ENCODE data around the gene TRIP12.

TRIP12 gene

DNA sequence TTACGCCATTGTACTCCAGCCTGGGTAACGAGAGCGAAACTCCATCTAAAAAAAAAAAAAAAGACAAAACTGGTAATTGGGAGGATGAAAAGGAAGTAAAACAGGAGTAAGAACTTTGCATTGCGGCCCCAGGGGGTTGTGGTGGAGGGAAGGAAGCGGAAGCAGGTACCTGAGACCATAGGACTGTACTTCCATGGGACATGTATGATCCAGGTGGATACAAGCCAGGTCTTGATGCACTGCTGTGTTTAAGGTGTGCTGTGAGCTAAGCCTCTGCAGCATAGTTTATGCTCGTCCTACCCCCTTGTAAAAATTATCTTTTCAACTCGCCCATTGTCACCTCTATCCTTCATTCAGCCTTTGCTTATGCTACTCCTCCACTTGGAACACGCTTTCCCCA lies 24.2 kb upstream of the TRIP12 start:
- Histone ChIP-seq H2AFZ (ENCODE audit: low read depth, low read length) (no peak overlapping the region), H4K20me1 (ENCODE audit: insufficient read depth, low read length) (0 out of 2 replicates have a peak, but pooled peaks cover 3% of the 10 kb centered on the region), H3K27ac (ENCODE audit: low read length) (peak overlapping the region; percentile 8; the same call in 1 of the 2 replicates), H3K9ac (ENCODE audit: low read length) (peak overlapping the region; percentile 12; the same call in 1 of the 2 replicates), H3K36me3 (replicated peaks; ENCODE audit: low read depth, low read length) (no peaks in the 10 kb centered on the region), H3K4me3 (ENCODE audit: low read length) (peak overlapping the region; percentile 59), H3K9me3 (ENCODE audit: insufficient read depth, low read length) (no peaks in the 10 kb centered on the region), H3K27me3 (ENCODE audit: low read depth, low read length) (no peaks in the 10 kb centered on the region), H3K79me2 (ENCODE audit: low read length) (no peaks in the 10 kb centered on the region), H3K4me2 (ENCODE audit: low read length) (peak overlapping the region; percentile 55), H3K4me1 (ENCODE audit: low read length) (peaks cover 34% of the 10 kb centered on the region)
- TF ChIP-seq, protein P1, sequence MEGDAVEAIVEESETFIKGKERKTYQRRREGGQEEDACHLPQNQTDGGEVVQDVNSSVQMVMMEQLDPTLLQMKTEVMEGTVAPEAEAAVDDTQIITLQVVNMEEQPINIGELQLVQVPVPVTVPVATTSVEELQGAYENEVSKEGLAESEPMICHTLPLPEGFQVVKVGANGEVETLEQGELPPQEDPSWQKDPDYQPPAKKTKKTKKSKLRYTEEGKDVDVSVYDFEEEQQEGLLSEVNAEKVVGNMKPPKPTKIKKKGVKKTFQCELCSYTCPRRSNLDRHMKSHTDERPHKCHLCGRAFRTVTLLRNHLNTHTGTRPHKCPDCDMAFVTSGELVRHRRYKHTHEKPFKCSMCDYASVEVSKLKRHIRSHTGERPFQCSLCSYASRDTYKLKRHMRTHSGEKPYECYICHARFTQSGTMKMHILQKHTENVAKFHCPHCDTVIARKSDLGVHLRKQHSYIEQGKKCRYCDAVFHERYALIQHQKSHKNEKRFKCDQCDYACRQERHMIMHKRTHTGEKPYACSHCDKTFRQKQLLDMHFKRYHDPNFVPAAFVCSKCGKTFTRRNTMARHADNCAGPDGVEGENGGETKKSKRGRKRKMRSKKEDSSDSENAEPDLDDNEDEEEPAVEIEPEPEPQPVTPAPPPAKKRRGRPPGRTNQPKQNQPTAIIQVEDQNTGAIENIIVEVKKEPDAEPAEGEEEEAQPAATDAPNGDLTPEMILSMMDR (IDR thresholded peaks at IDR 0.05; ENCODE audit: low read depth, low read length): no peak
- TF ChIP-seq EZH2phosphoT487 (IDR thresholded peaks at IDR 0.05; ENCODE audit: low read depth): no peak

DNA sequence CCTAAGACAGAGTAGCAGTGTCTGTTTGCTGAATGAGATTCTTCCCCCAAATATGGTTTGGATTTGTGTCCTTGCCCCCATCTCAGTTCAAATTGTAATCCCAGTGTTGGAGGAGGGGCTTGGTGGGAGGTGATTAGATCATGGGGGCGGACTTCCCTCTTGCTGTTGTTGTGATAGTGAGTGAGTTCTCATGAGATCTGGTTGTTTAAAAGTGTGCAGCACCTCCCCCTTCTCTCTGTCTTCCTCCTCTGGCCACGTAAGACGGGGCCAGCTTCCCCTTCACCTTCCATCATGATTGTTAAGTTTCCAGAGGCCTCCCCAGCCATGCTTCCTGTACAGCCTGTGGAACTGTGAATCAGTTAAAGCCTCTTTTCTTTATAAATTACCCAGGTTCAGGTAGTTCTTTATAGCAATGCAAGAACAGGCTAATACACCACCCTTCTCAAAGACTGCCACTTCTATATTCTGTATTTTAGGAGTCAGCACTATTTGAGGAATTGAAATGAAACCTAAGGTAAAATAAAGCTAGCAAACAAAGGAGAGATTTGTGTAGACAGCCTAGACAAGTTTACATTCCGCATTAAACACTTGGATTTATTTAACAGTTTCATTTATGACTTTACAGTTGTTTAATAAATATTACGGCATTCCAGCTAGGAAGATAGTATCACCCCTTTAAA lies 22.1 kb upstream of the TRIP12 start:
- no peaks in the 10 kb centered on the region for H3K27me3 ChIP-seq (ENCODE audit: low read depth, low read length)
- 0 out of 2 replicates have a peak, but pooled peaks cover 3% of the 10 kb centered on the region for H4K20me1 ChIP-seq (ENCODE audit: insufficient read depth, low read length)
- no peak overlapping the region for H2AFZ ChIP-seq (ENCODE audit: low read depth, low read length)
- no peaks in the 10 kb centered on the region for H3K79me2 ChIP-seq (ENCODE audit: low read length)
- TF ChIP-seq EZH2phosphoT487 (IDR thresholded peaks at IDR 0.05; ENCODE audit: low read depth): no peak
- TF ChIP-seq, protein P1 (IDR thresholded peaks at IDR 0.05; ENCODE audit: low read depth, low read length): no peak
- H3K4me1 ChIP-seq (ENCODE audit: low read length): peaks cover 34% of the 10 kb centered on the region
- H3K27ac ChIP-seq (ENCODE audit: low read length): no peak overlapping the region
- no peak overlapping the region for H3K9ac ChIP-seq (ENCODE audit: low read length)
- no peak overlapping the region for H3K4me3 ChIP-seq (ENCODE audit: low read length)
- H3K4me2 ChIP-seq (ENCODE audit: low read length): no peak overlapping the region
- no peaks in the 10 kb centered on the region for H3K9me3 ChIP-seq (ENCODE audit: insufficient read depth, low read length)
- no peaks in the 10 kb centered on the region for H3K36me3 ChIP-seq (replicated peaks; ENCODE audit: low read depth, low read length)

DNA sequence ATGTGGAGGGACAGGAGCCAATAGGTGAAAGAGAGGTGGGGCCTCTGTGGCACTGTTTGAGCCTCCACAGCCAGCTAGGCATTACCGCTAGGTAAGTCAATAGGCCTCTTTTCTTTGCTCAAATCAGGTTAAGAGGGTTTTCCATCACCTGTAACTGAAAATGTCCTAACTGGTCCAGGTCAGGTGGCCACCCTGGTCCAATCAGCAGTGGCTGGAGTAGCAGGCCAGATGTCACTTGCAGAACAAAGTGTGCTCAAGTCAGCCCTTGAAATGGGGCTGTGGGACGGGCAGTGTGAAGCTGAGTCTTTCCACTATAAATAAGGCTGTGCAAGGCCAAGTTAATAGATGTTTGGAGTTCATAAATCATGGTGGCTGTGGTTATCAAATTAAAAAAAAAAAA lies 21.4 kb upstream of the TRIP12 start:
- H2AFZ ChIP-seq (ENCODE audit: low read depth, low read length): no peak overlapping the region
- no peaks in the 10 kb centered on the region for H3K79me2 ChIP-seq (ENCODE audit: low read length)
- no peaks in the 10 kb centered on the region for H3K9me3 ChIP-seq (ENCODE audit: insufficient read depth, low read length)

DNA sequence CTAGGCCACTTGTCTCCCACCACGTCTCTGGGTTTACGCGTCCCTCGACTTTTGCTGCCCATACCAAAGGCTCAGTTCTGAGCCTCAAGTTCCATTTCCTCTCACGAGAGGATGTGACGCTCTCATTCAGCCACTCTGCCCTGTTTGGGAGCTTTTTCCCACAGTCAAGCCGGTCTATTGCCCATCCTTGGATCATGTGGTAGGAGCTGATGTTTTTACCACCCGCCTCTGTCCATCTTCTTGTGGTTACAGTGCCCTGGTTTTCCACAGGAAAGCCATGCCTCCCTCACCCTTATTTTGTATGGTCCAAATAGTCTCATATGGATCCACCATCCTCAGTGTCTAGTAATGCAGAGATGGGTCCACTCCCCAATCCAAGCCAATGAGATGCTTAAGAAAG lies 20.9 kb upstream of the TRIP12 start:
- H3K36me3 ChIP-seq (replicated peaks; ENCODE audit: low read depth, low read length): no peaks in the 10 kb centered on the region
- no peaks in the 10 kb centered on the region for H3K9me3 ChIP-seq (ENCODE audit: insufficient read depth, low read length)
- H3K4me1 ChIP-seq (ENCODE audit: low read length): peaks cover 26% of the 10 kb centered on the region
- H3K79me2 ChIP-seq (ENCODE audit: low read length): no peaks in the 10 kb centered on the region
- H3K4me3 ChIP-seq (ENCODE audit: low read length): no peak overlapping the region
- H3K27me3 ChIP-seq (ENCODE audit: low read depth, low read length): no peaks in the 10 kb centered on the region
- H2AFZ ChIP-seq (ENCODE audit: low read depth, low read length): no peak overlapping the region
- no peak overlapping the region for H3K9ac ChIP-seq (ENCODE audit: low read length)
- H4K20me1 ChIP-seq (ENCODE audit: insufficient read depth, low read length): 0 out of 2 replicates have a peak, but pooled peaks cover 3% of the 10 kb centered on the region
- H3K4me2 ChIP-seq (ENCODE audit: low read length): no peak overlapping the region
- no peak overlapping the region for H3K27ac ChIP-seq (ENCODE audit: low read length)
- TF ChIP-seq EZH2phosphoT487 (IDR thresholded peaks at IDR 0.05; ENCODE audit: low read depth): no peak
- TF ChIP-seq, protein P1 (IDR thresholded peaks at IDR 0.05; ENCODE audit: low read depth, low read length): no peak

More for the DNA sequence above, 21.4 kb upstream of the TRIP12 start:
- H4K20me1 ChIP-seq (ENCODE audit: insufficient read depth, low read length): 0 out of 2 replicates have a peak, but pooled peaks cover 3% of the 10 kb centered on the region
- H3K36me3 ChIP-seq (replicated peaks; ENCODE audit: low read depth, low read length): no peaks in the 10 kb centered on the region
- peaks cover 31% of the 10 kb centered on the region for H3K4me1 ChIP-seq (ENCODE audit: low read length)
- H3K4me2 ChIP-seq (ENCODE audit: low read length): no peak overlapping the region
- no peak overlapping the region for H3K9ac ChIP-seq (ENCODE audit: low read length)
- no peak overlapping the region for H3K4me3 ChIP-seq (ENCODE audit: low read length)
- no peak overlapping the region for H3K27ac ChIP-seq (ENCODE audit: low read length)
- TF ChIP-seq, protein P1 (IDR thresholded peaks at IDR 0.05; ENCODE audit: low read depth, low read length): no peak
- no peak for TF ChIP-seq EZH2phosphoT487 (IDR thresholded peaks at IDR 0.05; ENCODE audit: low read depth)
- no peaks in the 10 kb centered on the region for H3K27me3 ChIP-seq (ENCODE audit: low read depth, low read length)

Data from OCI-LY3 (cell line).